ENCODE results near the gene GADD45G. TPM values are rescaled to one million over a fixed set of nuclear protein-coding genes. Genes with fewer than 3 reads are reported as not detected.

Gene GADD45G
- polyA plus RNA-seq, 1 donor from 2014 or later: 161 TPM

DNA sequence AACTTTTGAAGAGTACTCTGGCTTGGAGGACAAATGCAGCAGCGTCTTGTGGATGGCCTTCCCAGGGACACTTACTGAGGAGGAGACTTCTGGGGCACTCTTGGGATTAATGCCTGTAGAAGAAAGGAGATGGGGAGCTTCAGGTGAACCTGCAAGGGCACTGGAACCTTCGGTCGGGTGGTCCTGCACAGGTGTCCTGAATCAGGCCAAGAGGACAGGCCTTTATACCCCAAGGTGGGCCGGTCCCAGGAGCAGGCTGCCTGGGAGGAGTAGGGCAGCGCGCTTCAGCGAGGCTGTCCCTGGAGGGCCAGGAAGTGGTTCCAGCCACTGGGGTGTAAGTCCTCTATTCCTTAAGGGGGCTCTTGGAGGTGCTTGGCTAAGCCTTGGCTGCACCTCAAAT, 27.9 kb downstream of the GADD45G start:
- Histone ChIP-seq H3K4me3 (ENCODE audit: low read length) (no peak overlapping the region), H3K36me3 (ENCODE audit: insufficient read depth, low read length) (no peaks in the 10 kb centered on the region), H3K79me2 (replicated peaks; ENCODE audit: insufficient read depth, low read length) (no peaks in the 10 kb centered on the region), H3K27ac (ENCODE audit: low read length) (no peak overlapping the region), H3K9ac (ENCODE audit: low read length) (no peak overlapping the region), H2AFZ (ENCODE audit: low read depth, low read length) (no peak overlapping the region), H3K27me3 (ENCODE audit: insufficient read depth, low read depth, low read length) (no peaks in the 10 kb centered on the region), H3K4me2 (ENCODE audit: low read length) (no peak overlapping the region), H4K20me1 (ENCODE audit: insufficient read depth) (no peaks in the 10 kb centered on the region), H3K9me3 (ENCODE audit: low read length) (no peaks in the 10 kb centered on the region), H3K9me2 (ENCODE audit: insufficient read depth, low read length) (no peaks in the 10 kb centered on the region), H3F3A (ENCODE audit: insufficient read depth, low read length, poor library complexity, severe bottlenecking) (no peaks in the 10 kb centered on the region)
- TF ChIP-seq EP300 (conservative IDR thresholded peaks at IDR 0.05; ENCODE audit: poor library complexity, severe bottlenecking): no peak
- TF ChIP-seq TAF1 (IDR thresholded peaks at IDR 0.05; ENCODE audit: low read depth): no peak
- TF ChIP-seq EZH2 (IDR thresholded peaks at IDR 0.05; ENCODE audit: borderline replicate concordance, insufficient read depth, low read length, poor library complexity, severe bottlenecking): no peak
- TF ChIP-seq, protein P1, sequence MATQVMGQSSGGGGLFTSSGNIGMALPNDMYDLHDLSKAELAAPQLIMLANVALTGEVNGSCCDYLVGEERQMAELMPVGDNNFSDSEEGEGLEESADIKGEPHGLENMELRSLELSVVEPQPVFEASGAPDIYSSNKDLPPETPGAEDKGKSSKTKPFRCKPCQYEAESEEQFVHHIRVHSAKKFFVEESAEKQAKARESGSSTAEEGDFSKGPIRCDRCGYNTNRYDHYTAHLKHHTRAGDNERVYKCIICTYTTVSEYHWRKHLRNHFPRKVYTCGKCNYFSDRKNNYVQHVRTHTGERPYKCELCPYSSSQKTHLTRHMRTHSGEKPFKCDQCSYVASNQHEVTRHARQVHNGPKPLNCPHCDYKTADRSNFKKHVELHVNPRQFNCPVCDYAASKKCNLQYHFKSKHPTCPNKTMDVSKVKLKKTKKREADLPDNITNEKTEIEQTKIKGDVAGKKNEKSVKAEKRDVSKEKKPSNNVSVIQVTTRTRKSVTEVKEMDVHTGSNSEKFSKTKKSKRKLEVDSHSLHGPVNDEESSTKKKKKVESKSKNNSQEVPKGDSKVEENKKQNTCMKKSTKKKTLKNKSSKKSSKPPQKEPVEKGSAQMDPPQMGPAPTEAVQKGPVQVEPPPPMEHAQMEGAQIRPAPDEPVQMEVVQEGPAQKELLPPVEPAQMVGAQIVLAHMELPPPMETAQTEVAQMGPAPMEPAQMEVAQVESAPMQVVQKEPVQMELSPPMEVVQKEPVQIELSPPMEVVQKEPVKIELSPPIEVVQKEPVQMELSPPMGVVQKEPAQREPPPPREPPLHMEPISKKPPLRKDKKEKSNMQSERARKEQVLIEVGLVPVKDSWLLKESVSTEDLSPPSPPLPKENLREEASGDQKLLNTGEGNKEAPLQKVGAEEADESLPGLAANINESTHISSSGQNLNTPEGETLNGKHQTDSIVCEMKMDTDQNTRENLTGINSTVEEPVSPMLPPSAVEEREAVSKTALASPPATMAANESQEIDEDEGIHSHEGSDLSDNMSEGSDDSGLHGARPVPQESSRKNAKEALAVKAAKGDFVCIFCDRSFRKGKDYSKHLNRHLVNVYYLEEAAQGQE (IDR thresholded peaks at IDR 0.05; ENCODE audit: borderline replicate concordance): no peak
- no peak for TF ChIP-seq MXI1 (conservative IDR thresholded peaks at IDR 0.05; ENCODE audit: poor library complexity, severe bottlenecking)
- no peak for TF ChIP-seq SMC3 (conservative IDR thresholded peaks at IDR 0.05; ENCODE audit: poor library complexity)

DNA sequence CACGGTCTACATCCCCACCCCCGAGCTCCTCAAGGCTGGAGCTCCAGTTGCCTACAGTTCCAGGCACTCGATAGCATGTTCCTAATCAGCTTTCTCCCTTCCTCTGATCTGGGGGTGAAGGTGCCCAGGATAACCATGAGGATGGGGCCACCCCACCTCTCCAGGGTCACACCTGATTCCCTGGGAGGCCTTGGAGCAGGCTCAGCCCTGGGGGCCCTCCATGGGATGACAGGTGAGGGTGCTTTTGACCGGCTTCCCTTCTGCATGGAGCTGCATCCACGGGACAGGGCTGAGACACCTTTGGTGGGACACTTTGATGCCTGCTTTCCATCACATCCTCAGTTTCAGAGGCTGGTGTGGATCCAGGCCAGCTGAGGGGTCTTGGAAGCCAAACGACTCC, 28.6 kb downstream of the GADD45G start:
- H3K9me3 ChIP-seq (ENCODE audit: low read length): no peaks in the 10 kb centered on the region
- H3K4me2 ChIP-seq (ENCODE audit: low read length): no peak overlapping the region
- TF ChIP-seq TAF1 (IDR thresholded peaks at IDR 0.05; ENCODE audit: low read depth) (no peak), SMC3 (conservative IDR thresholded peaks at IDR 0.05; ENCODE audit: poor library complexity) (no peak), MXI1 (conservative IDR thresholded peaks at IDR 0.05; ENCODE audit: poor library complexity, severe bottlenecking) (no peak), EP300 (conservative IDR thresholded peaks at IDR 0.05; ENCODE audit: poor library complexity, severe bottlenecking) (no peak), EZH2 (IDR thresholded peaks at IDR 0.05; ENCODE audit: borderline replicate concordance, insufficient read depth, low read length, poor library complexity, severe bottlenecking) (no peak), RAD21 (conservative IDR thresholded peaks at IDR 0.05) (no peak), POLR2AphosphoS5 (IDR thresholded peaks at IDR 0.05) (no peak)
- TF ChIP-seq, protein P1 (IDR thresholded peaks at IDR 0.05; ENCODE audit: borderline replicate concordance): no peak
- TF ChIP-seq, protein P2, sequence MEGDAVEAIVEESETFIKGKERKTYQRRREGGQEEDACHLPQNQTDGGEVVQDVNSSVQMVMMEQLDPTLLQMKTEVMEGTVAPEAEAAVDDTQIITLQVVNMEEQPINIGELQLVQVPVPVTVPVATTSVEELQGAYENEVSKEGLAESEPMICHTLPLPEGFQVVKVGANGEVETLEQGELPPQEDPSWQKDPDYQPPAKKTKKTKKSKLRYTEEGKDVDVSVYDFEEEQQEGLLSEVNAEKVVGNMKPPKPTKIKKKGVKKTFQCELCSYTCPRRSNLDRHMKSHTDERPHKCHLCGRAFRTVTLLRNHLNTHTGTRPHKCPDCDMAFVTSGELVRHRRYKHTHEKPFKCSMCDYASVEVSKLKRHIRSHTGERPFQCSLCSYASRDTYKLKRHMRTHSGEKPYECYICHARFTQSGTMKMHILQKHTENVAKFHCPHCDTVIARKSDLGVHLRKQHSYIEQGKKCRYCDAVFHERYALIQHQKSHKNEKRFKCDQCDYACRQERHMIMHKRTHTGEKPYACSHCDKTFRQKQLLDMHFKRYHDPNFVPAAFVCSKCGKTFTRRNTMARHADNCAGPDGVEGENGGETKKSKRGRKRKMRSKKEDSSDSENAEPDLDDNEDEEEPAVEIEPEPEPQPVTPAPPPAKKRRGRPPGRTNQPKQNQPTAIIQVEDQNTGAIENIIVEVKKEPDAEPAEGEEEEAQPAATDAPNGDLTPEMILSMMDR (IDR thresholded peaks at IDR 0.05; ENCODE audit: poor library complexity, severe bottlenecking): no peak
- H3K79me2 ChIP-seq (replicated peaks; ENCODE audit: insufficient read depth, low read length): no peaks in the 10 kb centered on the region
- H3K27ac ChIP-seq (ENCODE audit: low read length): no peak overlapping the region
- no peak overlapping the region for H2AFZ ChIP-seq (ENCODE audit: low read depth, low read length)
- no peaks in the 10 kb centered on the region for H4K20me1 ChIP-seq (ENCODE audit: insufficient read depth)
- no peaks in the 10 kb centered on the region for H3F3A ChIP-seq (ENCODE audit: insufficient read depth, low read length, poor library complexity, severe bottlenecking)
- H3K9me2 ChIP-seq (ENCODE audit: insufficient read depth, low read length): no peaks in the 10 kb centered on the region
- no peak overlapping the region for H3K9ac ChIP-seq (ENCODE audit: low read length)
- H3K36me3 ChIP-seq (ENCODE audit: insufficient read depth, low read length): no peaks in the 10 kb centered on the region
- H3K27me3 ChIP-seq (ENCODE audit: insufficient read depth, low read depth, low read length): no peaks in the 10 kb centered on the region
- H3K4me3 ChIP-seq (ENCODE audit: low read length): no peak overlapping the region
